ENCODE data around the gene CDK5. TPM values are rescaled to one million over a fixed set of nuclear protein-coding genes. Genes with fewer than 3 reads are reported as not detected.

CDK5 gene
- total RNA-seq, 1 experiment from 2014 or later = 34.3 TPM

GRCh38 chr7:151060416-151061212 is 2.9 kb upstream of the CDK5 start:
- peak in 1 of 2 experiments; percentile 34 for DNase-seq
- H3K27me3 ChIP-seq = no peaks in the 10 kb centered on the region
- peaks cover 5% of the 10 kb centered on the region; the same call in 1 of the 2 replicates for H3K4me1 ChIP-seq
- H3K36me3 ChIP-seq = peaks cover 14% of the 10 kb centered on the region
- H3K4me3 ChIP-seq = peak overlapping the region; percentile 68
- peak overlapping the region; percentile 96; the same call in 1 of the 2 replicates for H3K27ac ChIP-seq
- H3K9me3 ChIP-seq (replicated peaks) = no peaks in the 10 kb centered on the region

GRCh38 chr7:151060113-151060415 is 2.4 kb upstream of the CDK5 start:
- DNase-seq = no peak
- Histone ChIP-seq H3K9me3 (replicated peaks) (no peaks in the 10 kb centered on the region), H3K27me3 (no peaks in the 10 kb centered on the region), H3K4me3 (peak overlapping the region; percentile 68), H3K27ac (peak overlapping the region; percentile 96), H3K36me3 (peaks cover 9% of the 10 kb centered on the region), H3K4me1 (peaks cover 5% of the 10 kb centered on the region; the same call in 1 of the 2 replicates)

- H3K9me3 ChIP-seq (replicated peaks) = no peaks in the 10 kb centered on the region
- peaks cover 5% of the 10 kb centered on the region; the same call in 1 of the 2 replicates for H3K4me1 ChIP-seq
- H3K36me3 ChIP-seq = peaks cover 4% of the 10 kb centered on the region
- H3K4me3 ChIP-seq = peak within 1 kb of the TSS; percentile 68
- H3K27ac ChIP-seq = peak within 1 kb of the TSS; percentile 96
- peak; percentile 83 to 86 for DNase-seq
- no peaks in the 10 kb centered on the region for H3K27me3 ChIP-seq
These were observed 1.8 kb upstream of the CDK5 start, which contains the start of gene SLC4A2 for GRCh38 chr7:151059367-151060112. Gene SLC4A2, plus strand, starts transcription at chr7:151059589. Its CDS starts 2,399 bp downstream, at chr7:151061988.

DNA sequence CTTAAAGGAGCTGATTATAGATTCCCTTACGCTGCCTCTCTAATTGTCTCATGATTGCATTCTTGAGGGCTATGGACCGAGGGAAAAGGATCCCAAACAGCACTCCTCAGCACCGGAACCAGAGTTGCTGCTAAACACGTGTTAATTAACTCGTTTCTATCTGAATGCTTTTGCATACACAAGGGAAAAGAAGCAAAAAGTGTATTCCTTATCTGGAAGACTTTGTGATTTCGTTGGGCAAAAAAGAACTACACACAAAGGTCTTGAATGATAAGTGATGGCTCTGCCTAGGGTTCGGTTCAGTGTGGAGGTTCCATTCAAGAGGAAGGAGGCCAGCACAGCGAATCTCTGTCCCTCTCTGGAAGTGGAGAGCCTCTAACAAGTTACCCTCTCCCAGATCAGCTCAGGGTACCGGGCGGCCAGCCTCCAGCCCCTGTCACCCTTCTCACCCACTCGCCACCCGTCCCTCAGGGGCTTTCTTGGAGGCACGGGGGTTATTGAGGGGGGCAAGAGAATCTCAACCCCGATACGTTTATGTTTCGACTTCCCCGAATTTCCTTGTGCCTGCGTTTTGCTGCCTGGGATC is 1.2 kb upstream of the CDK5 start:
- DNase-seq = peak in 1 of 2 experiments; percentile 57
- Histone ChIP-seq H3K4me1 (peaks cover 5% of the 10 kb centered on the region; the same call in 1 of the 2 replicates), H3K9me3 (replicated peaks) (no peaks in the 10 kb centered on the region), H3K4me3 (peak overlapping the region; percentile 68), H3K36me3 (peaks cover 2% of the 10 kb centered on the region; the same call in 1 of the 2 replicates), H3K27ac (peak overlapping the region; percentile 96), H3K27me3 (no peaks in the 10 kb centered on the region)

DNA sequence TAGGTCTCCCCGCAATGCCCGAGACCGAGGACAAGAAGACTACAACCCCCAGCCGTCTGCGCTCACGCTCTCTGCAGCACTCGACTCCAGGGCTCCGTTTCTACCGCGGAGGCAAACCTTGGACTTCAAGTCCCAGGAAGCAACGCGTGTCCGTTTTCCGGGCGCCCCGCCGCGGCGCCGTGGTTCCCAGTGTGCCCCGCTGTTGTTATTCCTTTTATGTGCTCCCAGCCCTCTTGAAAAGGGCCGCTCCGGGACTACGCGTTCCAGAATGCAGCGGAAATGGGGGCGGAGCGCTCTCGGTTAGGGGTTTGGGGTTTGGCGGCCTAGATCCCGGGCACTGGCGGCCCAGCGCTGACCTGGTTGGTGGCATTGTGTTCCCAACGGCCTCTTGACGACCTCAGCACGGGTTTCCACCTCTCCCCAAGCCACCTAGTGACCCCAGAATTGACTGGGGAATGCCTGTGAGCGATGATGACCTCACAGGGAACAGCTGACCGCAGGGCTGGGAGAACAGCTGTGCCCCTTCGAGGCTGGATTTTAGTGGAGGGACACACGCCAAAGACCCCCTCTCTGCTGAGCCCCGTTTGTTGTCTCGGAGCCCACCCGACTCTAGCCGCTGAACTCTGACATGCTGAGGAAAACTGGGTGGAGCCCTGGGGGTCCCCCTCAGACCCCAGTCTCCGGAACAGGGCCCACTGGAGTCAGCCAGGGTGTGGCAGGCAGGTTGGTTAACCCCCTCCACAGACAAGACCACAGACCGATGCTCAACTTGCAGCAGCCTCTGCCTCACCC is 488 bp upstream of the CDK5 start:
- Histone ChIP-seq H3K4me3 (peak overlapping the region; percentile 68), H3K36me3 (no peaks in the 10 kb centered on the region), H3K27ac (peak overlapping the region; percentile 96), H3K9me3 (replicated peaks) (no peaks in the 10 kb centered on the region), H3K27me3 (no peaks in the 10 kb centered on the region), H3K4me1 (peaks cover 5% of the 10 kb centered on the region; the same call in 1 of the 2 replicates)
- DNase-seq = peak; percentile 99 to 100

GRCh38 chr7:151056666-151057505 is 811 bp downstream of the CDK5 start:
- no peaks in the 10 kb centered on the region for H3K9me3 ChIP-seq (replicated peaks)
- no peak for DNase-seq
- no peaks in the 10 kb centered on the region for H3K36me3 ChIP-seq
- H3K4me3 ChIP-seq = peak overlapping the region; percentile 68
- no peaks in the 10 kb centered on the region for H3K27me3 ChIP-seq
- no peak overlapping the region; the same call in 1 of the 2 replicates for H3K27ac ChIP-seq
- H3K4me1 ChIP-seq = peaks cover 5% of the 10 kb centered on the region; the same call in 1 of the 2 replicates

DNA sequence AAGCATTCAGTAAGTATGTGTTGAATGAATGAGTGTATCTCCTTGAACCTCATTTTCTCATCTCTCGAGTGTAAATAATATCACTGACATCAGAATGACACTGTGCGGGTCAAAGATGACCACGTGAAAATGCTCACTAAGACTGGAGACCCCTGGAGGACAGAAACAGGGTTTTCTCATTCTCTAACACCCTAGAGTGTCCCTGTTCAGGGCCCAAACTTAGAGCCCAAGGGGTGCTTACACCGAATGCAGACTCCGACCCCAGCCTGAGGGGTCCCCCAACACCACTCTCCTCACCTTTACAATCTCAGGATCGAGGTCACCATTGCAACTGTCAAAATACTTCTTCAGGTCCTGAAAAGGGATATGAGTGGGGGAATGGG is 1.4 kb downstream of the CDK5 start:
- DNase-seq = no peak
- H3K36me3 ChIP-seq = no peaks in the 10 kb centered on the region
- no peak overlapping the region for H3K4me3 ChIP-seq
- H3K27ac ChIP-seq = no peak overlapping the region
- no peaks in the 10 kb centered on the region for H3K27me3 ChIP-seq
- peaks cover 5% of the 10 kb centered on the region; the same call in 1 of the 2 replicates for H3K4me1 ChIP-seq
- H3K9me3 ChIP-seq (replicated peaks) = no peaks in the 10 kb centered on the region

DNA sequence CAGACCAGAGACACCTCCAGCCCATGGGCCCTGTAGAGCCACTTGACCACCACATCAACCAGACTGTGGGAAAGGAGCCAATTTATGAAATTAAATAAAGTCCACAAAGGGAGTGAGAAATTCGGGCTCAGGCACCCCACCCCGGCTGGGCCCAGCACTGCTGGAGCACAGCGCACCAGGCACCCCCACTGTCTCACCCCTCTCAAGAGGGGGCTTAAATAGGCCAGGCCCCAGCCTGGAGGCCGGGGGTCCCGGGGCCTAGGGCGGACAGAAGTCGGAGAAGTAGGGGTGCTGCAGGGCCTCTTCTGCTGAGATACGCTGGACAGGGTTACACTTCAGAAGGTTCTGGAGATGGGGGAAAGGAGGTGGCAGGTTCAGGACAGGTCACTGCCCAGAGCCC is 3.9 kb downstream of the CDK5 start:
- Histone ChIP-seq H3K27ac (no peak overlapping the region), H3K27me3 (no peaks in the 10 kb centered on the region), H3K4me3 (no peak overlapping the region), H3K9me3 (replicated peaks) (no peaks in the 10 kb centered on the region), H3K36me3 (no peaks in the 10 kb centered on the region), H3K4me1 (peaks cover 11% of the 10 kb centered on the region; the same call in 1 of the 2 replicates)
- DNase-seq = no peak

- peaks cover 18% of the 10 kb centered on the region for H3K4me1 ChIP-seq
- H3K27ac ChIP-seq = no peak overlapping the region
- no peaks in the 10 kb centered on the region for H3K9me3 ChIP-seq (replicated peaks)
- no peak for DNase-seq
- no peaks in the 10 kb centered on the region for H3K36me3 ChIP-seq
- no peaks in the 10 kb centered on the region for H3K27me3 ChIP-seq
- no peak overlapping the region for H3K4me3 ChIP-seq
These were observed 4.6 kb downstream of the CDK5 start for GRCh38 chr7:151053096-151053495.

DNA sequence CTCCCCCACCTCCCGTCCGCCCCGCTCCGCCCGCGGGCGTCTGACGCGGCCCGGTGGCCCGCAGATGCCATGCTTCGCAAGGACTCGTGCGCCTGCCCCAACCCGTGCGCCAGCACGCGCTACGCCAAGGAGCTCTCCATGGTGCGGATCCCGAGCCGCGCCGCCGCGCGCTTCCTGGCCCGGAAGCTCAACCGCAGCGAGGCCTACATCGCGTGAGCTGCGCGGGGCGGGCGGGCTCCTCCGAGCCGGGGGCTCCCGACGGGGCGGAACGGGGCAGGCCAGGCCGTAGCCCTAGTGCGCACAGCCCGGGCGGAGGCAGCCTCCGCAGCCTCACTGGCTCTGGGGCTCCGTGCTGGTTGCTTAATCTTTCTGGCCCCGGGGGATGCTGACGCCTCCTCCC is 6.6 kb downstream of the CDK5 start:
- H3K27me3 ChIP-seq = no peaks in the 10 kb centered on the region
- no peak for DNase-seq

DNA sequence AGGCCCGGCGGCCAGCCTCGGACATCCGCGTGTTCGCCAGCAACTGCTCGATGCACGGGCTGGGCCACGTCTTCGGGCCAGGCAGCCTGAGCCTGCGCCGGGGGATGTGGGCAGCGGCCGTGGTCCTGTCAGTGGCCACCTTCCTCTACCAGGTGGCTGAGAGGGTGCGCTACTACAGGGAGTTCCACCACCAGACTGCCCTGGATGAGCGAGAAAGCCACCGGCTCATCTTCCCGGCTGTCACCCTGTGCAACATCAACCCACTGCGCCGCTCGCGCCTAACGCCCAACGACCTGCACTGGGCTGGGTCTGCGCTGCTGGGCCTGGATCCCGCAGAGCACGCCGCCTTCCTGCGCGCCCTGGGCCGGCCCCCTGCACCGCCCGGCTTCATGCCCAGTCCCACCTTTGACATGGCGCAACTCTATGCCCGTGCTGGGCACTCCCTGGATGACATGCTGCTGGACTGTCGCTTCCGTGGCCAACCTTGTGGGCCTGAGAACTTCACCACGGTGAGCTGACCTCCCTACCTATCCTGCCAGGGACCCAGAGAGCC is 8.7 kb downstream of the CDK5 start:
- H3K4me3 ChIP-seq = 0 out of 2 replicates have a peak overlapping the region, but pooled peaks have one; percentile 6
- DNase-seq = no peak
- H3K4me1 ChIP-seq = peaks cover 51% of the 10 kb centered on the region
- no peaks in the 10 kb centered on the region for H3K36me3 ChIP-seq
- H3K27me3 ChIP-seq = no peaks in the 10 kb centered on the region
- peak overlapping the region; percentile 10; the same call in 1 of the 2 replicates for H3K27ac ChIP-seq
- H3K9me3 ChIP-seq (replicated peaks) = no peaks in the 10 kb centered on the region

More for the DNA sequence above, 6.6 kb downstream of the CDK5 start:
- H3K9me3 ChIP-seq (replicated peaks) = no peaks in the 10 kb centered on the region
- H3K4me3 ChIP-seq = no peak overlapping the region
- peaks cover 36% of the 10 kb centered on the region for H3K4me1 ChIP-seq
- H3K36me3 ChIP-seq = no peaks in the 10 kb centered on the region
- H3K27ac ChIP-seq = no peak overlapping the region

- H3K27ac ChIP-seq = peak within 1 kb of the TSS; percentile 10; the same call in 1 of the 2 replicates
- H3K9me3 ChIP-seq (replicated peaks) = no peaks in the 10 kb centered on the region
- H3K4me1 ChIP-seq = peaks cover 51% of the 10 kb centered on the region
- H3K4me3 ChIP-seq = peak within 1 kb of the TSS; percentile 6; the same call in 1 of the 2 replicates
- H3K27me3 ChIP-seq = no peaks in the 10 kb centered on the region
- no peaks in the 10 kb centered on the region for H3K36me3 ChIP-seq
- peak; percentile 81 to 87 for DNase-seq
These were observed 9.5 kb downstream of the CDK5 start, which contains the start of gene ASIC3 for GRCh38 chr7:151047976-151048815. Gene ASIC3, plus strand, starts transcription at chr7:151048531. Its CDS starts 355 bp downstream, at chr7:151048886.

Measured in SJCRH30 (cell line).